ENCODE results near the gene RTBDN. TPM values are rescaled to one million over a fixed set of nuclear protein-coding genes. Genes with fewer than 3 reads are reported as not detected.

The RTBDN gene
- total and polyA plus RNA-seq, 2 experiments from 2014 or later = 4.1 to 4.6 TPM

DNA sequence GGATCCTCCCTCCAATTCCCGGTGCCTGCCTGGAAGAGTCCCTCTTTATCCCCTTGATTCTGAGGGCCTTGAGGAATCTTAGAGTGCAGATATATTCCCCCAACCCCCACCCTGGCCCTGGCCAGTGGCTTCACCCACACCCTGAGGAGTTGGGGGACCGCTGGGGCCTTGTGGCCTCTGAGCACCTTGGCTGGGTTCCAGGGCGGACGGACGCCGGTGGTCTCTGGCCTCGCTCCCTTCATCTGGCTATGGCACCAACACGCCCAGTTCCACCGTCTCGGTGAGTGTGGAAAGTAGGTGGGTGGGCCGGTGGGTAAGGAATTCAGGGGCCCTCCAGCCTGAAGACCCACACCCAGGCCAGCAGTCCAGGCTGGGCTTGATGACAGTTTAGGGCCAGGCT is 8.9 kb upstream of the RTBDN start:
- peaks cover 30% of the 10 kb centered on the region for H3K4me1 Mint-ChIP-seq
- DNase-seq (ENCODE audit: low spot score) = no peak
- H3K4me3 ChIP-seq = no peak overlapping the region
- H3K36me3 Mint-ChIP-seq (ENCODE audit: low read depth) = peaks cover 13% of the 10 kb centered on the region
- TF ChIP-seq STAT1 (IDR thresholded peaks at IDR 0.05; ENCODE audit: unreplicated experiment) = no peak
- TF ChIP-seq NANOG (IDR thresholded peaks at IDR 0.05; ENCODE audit: borderline replicate concordance) = no peak
- no peak for TF ChIP-seq EZH2phosphoT487 (IDR thresholded peaks at IDR 0.05; ENCODE audit: unreplicated experiment)
- no peak for TF ChIP-seq POLR2AphosphoS5 (IDR thresholded peaks at IDR 0.05; ENCODE audit: low read depth)
- peaks cover 20% of the 10 kb centered on the region for H3K4me1 ChIP-seq (ENCODE audit: insufficient read depth)
- H3K27me3 ChIP-seq (ENCODE audit: insufficient read depth) = no peaks in the 10 kb centered on the region
- H3K27ac ChIP-seq (ENCODE audit: low read depth) = no peak overlapping the region
- no peak overlapping the region for H3K4me2 ChIP-seq
- no peaks in the 10 kb centered on the region for H3K36me3 ChIP-seq (ENCODE audit: insufficient read depth)
- peaks cover 8% of the 10 kb centered on the region for H3K79me2 ChIP-seq (replicated peaks; ENCODE audit: insufficient read depth)
- no peak for ATAC-seq
- H3F3A ChIP-seq (replicated peaks; ENCODE audit: low read depth) = peaks cover 36% of the 10 kb centered on the region
- peaks cover 17% of the 10 kb centered on the region for H3K27me3 Mint-ChIP-seq (ENCODE audit: insufficient read depth, low read depth, poor library complexity)
- H3K27ac Mint-ChIP-seq = no peak overlapping the region
- H2AFZ ChIP-seq = no peak overlapping the region
- H4K20me1 ChIP-seq (replicated peaks; ENCODE audit: insufficient read depth) = peaks cover 11% of the 10 kb centered on the region
- H3K9me3 Mint-ChIP-seq = no peaks in the 10 kb centered on the region; the same call in 2 of the 3 replicates
- no peak overlapping the region for H3K4me3 Mint-ChIP-seq
- H3K9me2 ChIP-seq (ENCODE audit: insufficient read depth) = no peaks in the 10 kb centered on the region

GRCh38 chr19:12842511-12842910 is 8.1 kb upstream of the RTBDN start:
- Histone ChIP-seq H3K9me2 (ENCODE audit: insufficient read depth) (no peaks in the 10 kb centered on the region), H3K4me3 (no peak overlapping the region), H4K20me1 (replicated peaks; ENCODE audit: insufficient read depth) (peaks cover 11% of the 10 kb centered on the region), H3K4me1 (ENCODE audit: insufficient read depth) (peaks cover 19% of the 10 kb centered on the region), H3K27me3 (ENCODE audit: insufficient read depth) (no peaks in the 10 kb centered on the region), H3F3A (replicated peaks; ENCODE audit: low read depth) (peaks cover 35% of the 10 kb centered on the region), H3K27ac (ENCODE audit: low read depth) (no peak overlapping the region), H3K79me2 (replicated peaks; ENCODE audit: insufficient read depth) (peaks cover 8% of the 10 kb centered on the region), H3K4me2 (no peak overlapping the region), H2AFZ (no peak overlapping the region), H3K36me3 (ENCODE audit: insufficient read depth) (no peaks in the 10 kb centered on the region)
- Mint-ChIP-seq H3K4me1 (peaks cover 32% of the 10 kb centered on the region), H3K9me3 (no peaks in the 10 kb centered on the region; the same call in 2 of the 3 replicates), H3K27ac (no peak overlapping the region), H3K27me3 (ENCODE audit: insufficient read depth, low read depth, poor library complexity) (peaks cover 17% of the 10 kb centered on the region), H3K4me3 (no peak overlapping the region), H3K36me3 (ENCODE audit: low read depth) (peaks cover 9% of the 10 kb centered on the region; the same call in 1 of the 3 replicates)
- TF ChIP-seq ZNF114 (CRISPR knock-in tag; IDR thresholded peaks at IDR 0.05) (no peak), CREB1 (CRISPR knock-in tag; IDR thresholded peaks at IDR 0.05; ENCODE audit: low read depth) (no peak), ZNF462 (CRISPR knock-in tag; IDR thresholded peaks at IDR 0.05) (no peak), EZH2 (IDR thresholded peaks at IDR 0.05; ENCODE audit: low read depth, unreplicated experiment) (no peak), EZH2phosphoT487 (IDR thresholded peaks at IDR 0.05; ENCODE audit: unreplicated experiment) (no peak), CTCF (conservative IDR thresholded peaks at IDR 0.05; ENCODE audit: low read depth in 2 of 2) (no peak), REST (IDR thresholded peaks at IDR 0.05; ENCODE audit: unreplicated experiment) (no peak), NANOG (IDR thresholded peaks at IDR 0.05; ENCODE audit: borderline replicate concordance) (no peak)
- ATAC-seq (no peak), DNase-seq (ENCODE audit: low spot score) (no peak)

Data from GM23338 (cell line).